Raji (cell line): ENCODE results near the gene LRRC38.

Experiments
- POLR2A ChIP-seq: IDR thresholded peaks from 2 replicates; pipeline ENCODE4 v1.6.1; 2011; ENCODE audit warnings: low read depth, low read length, control low read depth; ENCODE audit not compliant: insufficient read depth

The LRRC38 gene

GRCh38 chr1:13494025-13494424 is 19.8 kb downstream of the LRRC38 start:
- TF ChIP-seq POLR2A, result no peak

- no peak for TF ChIP-seq POLR2A
Measured at GRCh38 chr1:13492711-13493110, 21.1 kb downstream of the LRRC38 start.

GRCh38 chr1:13487957-13488356 is 25.8 kb downstream of the LRRC38 start:
- TF ChIP-seq POLR2A, result no peak

GRCh38 chr1:13487143-13487868 is 26.5 kb downstream of the LRRC38 start:
- no peak for TF ChIP-seq POLR2A

GRCh38 chr1:13483946-13484345 is 29.9 kb downstream of the LRRC38 start:
- no peak for TF ChIP-seq POLR2A

- TF ChIP-seq POLR2A, result no peak
Measured at GRCh38 chr1:13482600-13482999, 31.2 kb downstream of the LRRC38 start.

GRCh38 chr1:13479171-13479856 is 34.5 kb downstream of the LRRC38 start:
- TF ChIP-seq POLR2A, result no peak

GRCh38 chr1:13478692-13479091 is 35.1 kb downstream of the LRRC38 start:
- no peak for TF ChIP-seq POLR2A

- TF ChIP-seq POLR2A, result no peak
Measured at GRCh38 chr1:13469343-13469742, 44.5 kb downstream of the LRRC38 start.

- no peak for TF ChIP-seq POLR2A
Measured at GRCh38 chr1:13465515-13465914, 48.3 kb downstream of the LRRC38 start.

GRCh38 chr1:13462682-13463081 is 51.1 kb downstream of the LRRC38 start:
- TF ChIP-seq POLR2A, result no peak

GRCh38 chr1:13461977-13462376 is 51.8 kb downstream of the LRRC38 start:
- TF ChIP-seq POLR2A, result no peak

GRCh38 chr1:13456904-13457532 is 56.8 kb downstream of the LRRC38 start:
- no peak for TF ChIP-seq POLR2A

- no peak for TF ChIP-seq POLR2A
Measured at GRCh38 chr1:13451399-13451965, 62.3 kb downstream of the LRRC38 start.

GRCh38 chr1:13450204-13450603 is 63.6 kb downstream of the LRRC38 start:
- TF ChIP-seq POLR2A, result no peak

- no peak for TF ChIP-seq POLR2A
Measured at GRCh38 chr1:13443335-13443979, 70.3 kb downstream of the LRRC38 start.

- no peak for TF ChIP-seq POLR2A
Measured at GRCh38 chr1:13435458-13435857, 78.3 kb downstream of the LRRC38 start.
